Measurements from ENCODE around the gene HOMER2. TPM values are rescaled to one million over a fixed set of nuclear protein-coding genes. Genes with fewer than 3 reads are reported as not detected.

HOMER2 gene
- total RNA-seq, 2 experiments from 2014 or later: 0.85 to 1.6 TPM

DNA sequence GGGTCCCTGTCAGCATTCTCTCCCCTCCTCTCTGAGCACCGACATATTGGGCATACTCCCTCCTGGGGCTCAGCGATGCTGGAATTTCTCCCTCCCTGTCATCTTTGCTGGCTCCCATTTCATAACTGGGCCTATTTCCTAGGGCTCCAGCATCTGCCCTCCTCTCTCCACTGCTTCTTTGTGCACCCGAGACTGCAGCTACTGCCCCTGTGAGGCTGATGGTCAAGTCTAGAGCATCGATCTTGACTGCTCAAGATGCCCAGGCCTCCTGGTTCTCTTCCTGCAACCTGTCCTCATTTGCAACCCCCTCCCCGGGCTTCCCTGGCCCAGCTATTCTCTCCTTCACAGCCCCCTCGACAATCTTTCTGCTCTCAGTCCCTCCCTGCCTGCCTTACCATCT is 89.6 kb downstream of the HOMER2 start:
- ATAC-seq (ENCODE audit: poor library complexity) (no peak), DNase-seq (no peak)
- POLR2A ChIA-PET: no interaction called here
- no peaks in the 10 kb centered on the region for H3K27me3 Mint-ChIP-seq
- no peak overlapping the region for H3K4me3 Mint-ChIP-seq
- CTCF ChIA-PET: no interaction called here
- H3K36me3 Mint-ChIP-seq (ENCODE audit: low read depth): no peaks in the 10 kb centered on the region
- intact Hi-C loops (cut with DNase I, micrococcal nuclease): no loop called here
- TF ChIP-seq, protein P1, sequence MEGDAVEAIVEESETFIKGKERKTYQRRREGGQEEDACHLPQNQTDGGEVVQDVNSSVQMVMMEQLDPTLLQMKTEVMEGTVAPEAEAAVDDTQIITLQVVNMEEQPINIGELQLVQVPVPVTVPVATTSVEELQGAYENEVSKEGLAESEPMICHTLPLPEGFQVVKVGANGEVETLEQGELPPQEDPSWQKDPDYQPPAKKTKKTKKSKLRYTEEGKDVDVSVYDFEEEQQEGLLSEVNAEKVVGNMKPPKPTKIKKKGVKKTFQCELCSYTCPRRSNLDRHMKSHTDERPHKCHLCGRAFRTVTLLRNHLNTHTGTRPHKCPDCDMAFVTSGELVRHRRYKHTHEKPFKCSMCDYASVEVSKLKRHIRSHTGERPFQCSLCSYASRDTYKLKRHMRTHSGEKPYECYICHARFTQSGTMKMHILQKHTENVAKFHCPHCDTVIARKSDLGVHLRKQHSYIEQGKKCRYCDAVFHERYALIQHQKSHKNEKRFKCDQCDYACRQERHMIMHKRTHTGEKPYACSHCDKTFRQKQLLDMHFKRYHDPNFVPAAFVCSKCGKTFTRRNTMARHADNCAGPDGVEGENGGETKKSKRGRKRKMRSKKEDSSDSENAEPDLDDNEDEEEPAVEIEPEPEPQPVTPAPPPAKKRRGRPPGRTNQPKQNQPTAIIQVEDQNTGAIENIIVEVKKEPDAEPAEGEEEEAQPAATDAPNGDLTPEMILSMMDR (IDR thresholded peaks at IDR 0.05): no peak
- Histone ChIP-seq H3K36me3 (ENCODE audit: insufficient read depth, low read length) (no peaks in the 10 kb centered on the region), H3K27ac (ENCODE audit: low read depth in 1 of 2, low read length in 2 of 2) (no peak overlapping the region), H3K4me1 (ENCODE audit: insufficient read depth, low read length) (no peaks in the 10 kb centered on the region), H3K9me3 (ENCODE audit: control insufficient read depth in 1 of 2, insufficient read depth in 1 of 2, low read length in 2 of 2) (no peaks in the 10 kb centered on the region), H3K4me3 (ENCODE audit: low read length) (no peak overlapping the region), H3K27me3 (ENCODE audit: control insufficient read depth in 1 of 2, insufficient read depth in 2 of 2, low read length in 2 of 2) (no peaks in the 10 kb centered on the region)
- no peak overlapping the region for H3K27ac Mint-ChIP-seq
- no peaks in the 10 kb centered on the region for H3K9me3 Mint-ChIP-seq
- H3K4me1 Mint-ChIP-seq (ENCODE audit: low read depth): no peaks in the 10 kb centered on the region

DNA sequence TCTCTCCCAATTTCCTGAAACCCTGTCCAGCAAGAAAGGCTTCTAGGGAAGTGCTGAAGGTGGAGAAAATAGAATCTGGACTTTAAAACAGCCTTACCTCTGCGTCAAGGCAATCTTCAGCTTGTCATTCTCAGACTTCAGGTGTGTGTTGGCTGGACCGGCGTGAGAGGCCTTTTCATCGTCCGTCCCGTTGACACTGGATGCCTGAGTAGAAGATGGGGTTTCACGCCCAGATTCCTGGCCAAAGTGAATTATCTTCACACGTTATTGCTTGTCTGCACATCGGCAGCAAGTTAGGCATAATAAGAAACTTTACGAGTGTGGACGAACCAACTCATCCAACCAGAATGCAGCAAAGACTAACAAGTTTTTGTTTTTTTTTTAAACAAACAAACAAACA is 93.6 kb downstream of the HOMER2 start:
- Mint-ChIP-seq H3K4me1 (ENCODE audit: low read depth) (no peaks in the 10 kb centered on the region), H3K4me3 (no peak overlapping the region), H3K27ac (no peak overlapping the region), H3K9me3 (no peaks in the 10 kb centered on the region), H3K36me3 (ENCODE audit: low read depth) (no peaks in the 10 kb centered on the region), H3K27me3 (no peaks in the 10 kb centered on the region)
- no peaks in the 10 kb centered on the region for H3K27me3 ChIP-seq (ENCODE audit: control insufficient read depth in 1 of 2, insufficient read depth in 2 of 2, low read length in 2 of 2)
- no peaks in the 10 kb centered on the region for H3K9me3 ChIP-seq (ENCODE audit: control insufficient read depth in 1 of 2, insufficient read depth in 1 of 2, low read length in 2 of 2)
- DNase-seq: no peak
- TF ChIP-seq, protein P1 (IDR thresholded peaks at IDR 0.05): no peak
- no peak for ATAC-seq (ENCODE audit: poor library complexity)
- ChIA-PET POLR2A (no interaction called here), CTCF (no interaction called here)
- intact Hi-C loops (cut with DNase I, micrococcal nuclease): no loop called here
- no peak overlapping the region for H3K27ac ChIP-seq (ENCODE audit: low read depth in 1 of 2, low read length in 2 of 2)
- no peaks in the 10 kb centered on the region for H3K4me1 ChIP-seq (ENCODE audit: insufficient read depth, low read length)
- H3K4me3 ChIP-seq (ENCODE audit: low read length): no peak overlapping the region
- no peaks in the 10 kb centered on the region for H3K36me3 ChIP-seq (ENCODE audit: insufficient read depth, low read length)

DNA sequence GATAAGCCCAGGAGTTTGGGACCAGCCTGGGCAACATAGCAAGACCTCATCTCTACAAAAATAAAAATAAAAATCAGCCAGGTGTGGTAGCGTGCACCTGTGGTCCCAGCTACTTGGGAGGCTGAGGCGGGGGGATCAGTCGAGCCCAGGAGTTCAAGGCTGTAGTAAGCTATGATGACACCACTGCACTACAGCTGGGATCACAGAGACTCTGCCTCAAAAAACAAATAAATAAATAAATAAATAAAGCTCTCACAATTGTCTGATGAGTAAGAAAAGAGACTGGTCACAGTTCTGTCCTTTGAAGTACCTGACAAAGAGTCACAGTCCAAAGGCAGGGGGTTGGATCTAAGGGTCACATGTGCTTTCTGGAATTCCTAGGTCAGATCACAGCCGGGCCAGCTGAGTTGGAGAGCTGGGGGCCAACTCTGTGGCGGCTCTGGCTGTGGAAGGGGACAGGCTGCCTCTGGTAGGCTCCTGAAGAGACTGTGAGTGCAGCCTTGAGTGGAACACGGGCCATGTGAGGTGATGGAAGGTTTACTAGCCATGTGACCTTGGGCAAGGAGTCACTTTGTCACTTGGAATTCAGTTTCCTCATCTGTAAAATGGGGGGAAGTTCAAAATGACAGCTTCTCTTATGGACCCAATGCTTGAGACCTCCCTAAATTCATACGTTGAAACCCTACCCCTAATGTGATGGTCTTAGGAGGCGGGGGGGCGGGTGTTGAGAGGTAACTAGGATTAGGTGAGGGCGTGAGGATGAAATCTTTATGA is 95.9 kb downstream of the HOMER2 start:
- no peak overlapping the region for H3K27ac Mint-ChIP-seq
- no peaks in the 10 kb centered on the region for H3K36me3 ChIP-seq (ENCODE audit: insufficient read depth, low read length)
- H3K4me1 Mint-ChIP-seq (ENCODE audit: low read depth): peaks cover 8% of the 10 kb centered on the region
- DNase-seq (no peak), ATAC-seq (ENCODE audit: poor library complexity) (no peak)
- ChIA-PET CTCF (interaction anchor here (1.3 kb wide), 1 partner anchor 8 kb away, joined by 3 read pairs; no protein-coding TSS in a partner anchor), POLR2A (no interaction called here)
- no peaks in the 10 kb centered on the region for H3K36me3 Mint-ChIP-seq (ENCODE audit: low read depth)
- no peaks in the 10 kb centered on the region for H3K9me3 Mint-ChIP-seq
- no peak overlapping the region for H3K27ac ChIP-seq (ENCODE audit: low read depth in 1 of 2, low read length in 2 of 2)
- no peak overlapping the region for H3K4me3 Mint-ChIP-seq
- intact Hi-C loops (cut with DNase I, micrococcal nuclease): no loop called here
- H3K4me3 ChIP-seq (ENCODE audit: low read length): no peak overlapping the region
- TF ChIP-seq, protein P1 (IDR thresholded peaks at IDR 0.05): no peak
- H3K27me3 ChIP-seq (ENCODE audit: control insufficient read depth in 1 of 2, insufficient read depth in 2 of 2, low read length in 2 of 2): no peaks in the 10 kb centered on the region
- H3K9me3 ChIP-seq (ENCODE audit: control insufficient read depth in 1 of 2, insufficient read depth in 1 of 2, low read length in 2 of 2): no peaks in the 10 kb centered on the region
- H3K4me1 ChIP-seq (ENCODE audit: insufficient read depth, low read length): no peaks in the 10 kb centered on the region
- H3K27me3 Mint-ChIP-seq: no peaks in the 10 kb centered on the region
